Endodermal cell (in vitro differentiated cells): Measurements from ENCODE around the gene ZBED1. TPM values are rescaled to one million over a fixed set of nuclear protein-coding genes. Genes with fewer than 3 reads are reported as not detected.
"Not testable (repeated sequence)": the region's sequence is repeated elsewhere in the genome, so short reads cannot be mapped to it uniquely, and the experiment has no call there.

Experiments
- DNase-seq: peaks from one replicate; pipeline ENCODE4 v3.0.0-alpha.2; 2017
- H3K27ac ChIP-seq: 2 replicates; pipeline ENCODE4 v1.5.1; 2013; ENCODE audit warnings: mild to moderate bottlenecking, low read depth, low read length, moderate library complexity
- H3K27me3 ChIP-seq: 2 replicates; pipeline ENCODE4 v1.6.1; 2013; ENCODE audit warnings: mild to moderate bottlenecking, low read length, moderate library complexity; ENCODE audit not compliant: insufficient read depth, control insufficient read depth, poor library complexity, severe bottlenecking
- H3K36me3 ChIP-seq: 2 replicates; pipeline ENCODE4 v1.7.0; 2013; ENCODE audit warnings: mild to moderate bottlenecking, low read length, moderate library complexity; ENCODE audit not compliant: control insufficient read depth, insufficient read depth
- H3K4me1 ChIP-seq: one replicate; pipeline ENCODE4 v1.7.0; 2013; ENCODE audit warnings: low read length; ENCODE audit not compliant: control insufficient read depth, insufficient read depth
- H3K4me3 ChIP-seq: 2 replicates; pipeline ENCODE4 v1.5.1; 2013; ENCODE audit warnings: mild to moderate bottlenecking, low read length, moderate library complexity
- H3K9ac ChIP-seq: 2 replicates; pipeline ENCODE4 v1.6.1; 2013; ENCODE audit warnings: mild to moderate bottlenecking, low read length, moderate library complexity; ENCODE audit not compliant: poor library complexity, severe bottlenecking; ENCODE audit errors: extremely low read depth
- H3K9me3 ChIP-seq: 2 replicates; pipeline ENCODE4 v1.6.1; 2013; ENCODE audit warnings: mild to moderate bottlenecking, low read length, moderate library complexity; ENCODE audit not compliant: control insufficient read depth
- H3K27ac Mint-ChIP-seq: 2 replicates; pipeline ENCODE4 v1.8.0; 2020; ENCODE audit warnings: mixed read lengths
- H3K27me3 Mint-ChIP-seq: 2 replicates; pipeline ENCODE4 v1.8.0; 2021; ENCODE audit warnings: mild to moderate bottlenecking, mixed read lengths; ENCODE audit not compliant: insufficient read depth
- H3K36me3 Mint-ChIP-seq: 2 replicates; pipeline ENCODE4 v1.8.0; 2020; ENCODE audit warnings: low read depth, mixed read lengths
- H3K4me1 Mint-ChIP-seq: 2 replicates; pipeline ENCODE4 v1.8.0; 2020; ENCODE audit warnings: mixed read lengths
- H3K4me3 Mint-ChIP-seq: 2 replicates; pipeline ENCODE4 v1.8.0; 2020; ENCODE audit warnings: mild to moderate bottlenecking, moderate library complexity, mixed read lengths
- H3K9me3 Mint-ChIP-seq: 2 replicates; pipeline ENCODE4 v1.8.0; 2020; ENCODE audit warnings: mild to moderate bottlenecking, mixed read lengths
- WGBS, 2 experiments: methylation state at CpG; one replicate each; pipeline versions ENCODE4 v1.1.5 to v1.1.7; 2013; ENCODE audit warnings: missing lambda C conversion rate in 2 of 2, mixed read lengths in 1 of 2; ENCODE audit not compliant: insufficient coverage in 1 of 2, insufficient read length in 1 of 2; 5-methylcytosine and 5-hydroxymethylcytosine counted together
- total RNA-seq, 2 donors: library from RNA; stranded (reverse); fragmentation: NEBNext Ultra II Directional in 1 of 2; extraction: Animal tissue kit (Norgen Biotek cat#: 25700) in 1 of 2; gene quantifications; 2 replicates in 1 of 2; 3 replicates in 1 of 2; pipeline ENCODE4 v1.2.1, GENCODE V29; 2021
- TF ChIP-seq, protein P1 (sequence below): fragments of 200-600 bp; sonication (generic); conservative IDR thresholded peaks from 2 replicates; pipeline ENCODE4 v1.5.0; 2021; ENCODE audit warnings: antibody characterized with exemption, mild to moderate bottlenecking

ZBED1 gene
- total RNA-seq, 2 donors from 2014 or later, result 55.8 to 71.9 TPM

- Mint-ChIP-seq H3K4me3 (no peak overlapping the region), H3K27ac (peak overlapping the region; percentile 48), H3K9me3 (peaks cover 51% of the 10 kb centered on the region), H3K36me3 (peaks cover 43% of the 10 kb centered on the region), H3K4me1 (peaks cover 10% of the 10 kb centered on the region), H3K27me3 (no peaks in the 10 kb centered on the region)
- Histone ChIP-seq H3K4me1 (no peaks in the 10 kb centered on the region), H3K36me3 (peaks cover 8% of the 10 kb centered on the region), H3K27me3 (no peaks in the 10 kb centered on the region), H3K9me3 (peaks cover 35% of the 10 kb centered on the region), H3K4me3 (no peak overlapping the region), H3K27ac (no peak overlapping the region), H3K9ac (no peak overlapping the region)
- no peak for DNase-seq
- TF ChIP-seq, protein P1, sequence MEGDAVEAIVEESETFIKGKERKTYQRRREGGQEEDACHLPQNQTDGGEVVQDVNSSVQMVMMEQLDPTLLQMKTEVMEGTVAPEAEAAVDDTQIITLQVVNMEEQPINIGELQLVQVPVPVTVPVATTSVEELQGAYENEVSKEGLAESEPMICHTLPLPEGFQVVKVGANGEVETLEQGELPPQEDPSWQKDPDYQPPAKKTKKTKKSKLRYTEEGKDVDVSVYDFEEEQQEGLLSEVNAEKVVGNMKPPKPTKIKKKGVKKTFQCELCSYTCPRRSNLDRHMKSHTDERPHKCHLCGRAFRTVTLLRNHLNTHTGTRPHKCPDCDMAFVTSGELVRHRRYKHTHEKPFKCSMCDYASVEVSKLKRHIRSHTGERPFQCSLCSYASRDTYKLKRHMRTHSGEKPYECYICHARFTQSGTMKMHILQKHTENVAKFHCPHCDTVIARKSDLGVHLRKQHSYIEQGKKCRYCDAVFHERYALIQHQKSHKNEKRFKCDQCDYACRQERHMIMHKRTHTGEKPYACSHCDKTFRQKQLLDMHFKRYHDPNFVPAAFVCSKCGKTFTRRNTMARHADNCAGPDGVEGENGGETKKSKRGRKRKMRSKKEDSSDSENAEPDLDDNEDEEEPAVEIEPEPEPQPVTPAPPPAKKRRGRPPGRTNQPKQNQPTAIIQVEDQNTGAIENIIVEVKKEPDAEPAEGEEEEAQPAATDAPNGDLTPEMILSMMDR, result no peak
- 89 to 91% methylated on average over 2 to 5 of the region's 5 CpGs for WGBS, 2 experiments
These were observed 38.7 kb downstream of the ZBED1 start for GRCh38 chrX:2462074-2462473.

- DNase-seq, result no peak
- H3K9me3 Mint-ChIP-seq, result peaks cover 48% of the 10 kb centered on the region
- peaks cover 8% of the 10 kb centered on the region for H3K36me3 ChIP-seq
- H3K9ac ChIP-seq, result no peak overlapping the region
- no peak overlapping the region for H3K4me3 Mint-ChIP-seq
- TF ChIP-seq, protein P1, result no peak
- peaks cover 10% of the 10 kb centered on the region for H3K4me1 Mint-ChIP-seq
- peaks cover 35% of the 10 kb centered on the region for H3K9me3 ChIP-seq
- no peaks in the 10 kb centered on the region for H3K27me3 ChIP-seq
- H3K27me3 Mint-ChIP-seq, result no peaks in the 10 kb centered on the region
- peaks cover 39% of the 10 kb centered on the region for H3K36me3 Mint-ChIP-seq
- H3K27ac Mint-ChIP-seq, result peak overlapping the region; percentile 48
- no peaks in the 10 kb centered on the region for H3K4me1 ChIP-seq
- 93 to 100% methylated on average over 5 to 8 of the region's 8 CpGs for WGBS, 2 experiments
- H3K27ac ChIP-seq, result no peak overlapping the region
- H3K4me3 ChIP-seq, result no peak overlapping the region
These were observed 39.1 kb downstream of the ZBED1 start for GRCh38 chrX:2461711-2462016.

- Mint-ChIP-seq H3K36me3 (peaks cover 33% of the 10 kb centered on the region), H3K9me3 (peaks cover 42% of the 10 kb centered on the region)
- not testable (repeated sequence) for H3K27me3 Mint-ChIP-seq, H3K4me1 ChIP-seq, H3K4me3 ChIP-seq, H3K4me1 Mint-ChIP-seq, DNase-seq, H3K27ac ChIP-seq, H3K27me3 ChIP-seq, H3K4me3 Mint-ChIP-seq, H3K27ac Mint-ChIP-seq, H3K9ac ChIP-seq, H3K36me3 ChIP-seq
- H3K9me3 ChIP-seq, result peaks cover 32% of the 10 kb centered on the region
- WGBS, 2 experiments, result 91 to 95% methylated on average over 6 to 14 of the region's 17 CpGs
These were observed 39.7 kb downstream of the ZBED1 start for GRCh38 chrX:2460821-2461710.

DNA sequence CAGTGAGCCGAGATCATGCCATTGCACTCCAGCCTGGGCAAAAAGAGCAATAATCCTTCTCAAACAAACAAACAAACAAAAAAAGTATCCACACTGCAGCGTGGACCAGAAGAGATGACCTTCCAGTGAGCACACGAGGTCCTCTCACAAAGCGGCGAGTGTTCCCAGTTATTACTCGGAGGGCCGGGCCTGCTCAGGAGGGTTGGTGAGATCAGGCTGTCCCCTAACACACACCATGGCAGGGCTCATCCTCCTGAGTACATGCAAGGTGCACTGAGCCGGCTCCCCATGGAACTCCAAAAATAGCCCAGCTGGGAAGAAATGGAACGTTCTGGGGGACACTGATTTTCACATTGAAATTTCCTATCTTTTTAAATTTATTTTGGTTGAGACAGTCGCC, 40.7 kb downstream of the ZBED1 start:
- not testable (repeated sequence) for H3K9ac ChIP-seq, H3K4me3 ChIP-seq, H3K4me1 ChIP-seq, H3K27me3 Mint-ChIP-seq, H3K4me1 Mint-ChIP-seq, DNase-seq, H3K36me3 ChIP-seq, H3K27ac ChIP-seq, H3K27me3 ChIP-seq, H3K4me3 Mint-ChIP-seq
- peak overlapping the region; percentile 80 for H3K27ac Mint-ChIP-seq
- WGBS, 2 experiments, result 87 to 88% methylated on average over 6 to 9 of the region's 10 CpGs
- H3K9me3 Mint-ChIP-seq, result peaks cover 33% of the 10 kb centered on the region
- peaks cover 27% of the 10 kb centered on the region for H3K36me3 Mint-ChIP-seq
- peaks cover 24% of the 10 kb centered on the region for H3K9me3 ChIP-seq
